SK-N-SH (cell line): Measurements from ENCODE around the gene UBR7. TPM values are rescaled to one million over a fixed set of nuclear protein-coding genes. Genes with fewer than 3 reads are reported as not detected.

Source experiments
- CTCF ChIA-PET: fragments of 300-600, 350-600 bp; formaldehyde crosslinking; extraction: SDS; loops from one replicate; lab custom pipeline; 2021; lab: Yijun Ruan, JAX
- POLR2A ChIA-PET: fragments of 350-600 bp; sonication (Branson Sonifier 250); formaldehyde crosslinking; extraction: SDS; loops from one replicate; lab custom pipeline; 2020; ENCODE audit warnings: antibody characterized with exemption, inconsistent platforms; lab: Yijun Ruan, JAX
- DNase-seq: peaks from one replicate; pipeline ENCODE4 v3.0.0; 2012
- H2AFZ ChIP-seq: fragments of 200-600 bp; sonication (generic); 2 replicates; pipeline ENCODE4 v1.8.1; 2016; ENCODE audit warnings: antibody characterized with exemption, mild to moderate bottlenecking, low read depth
- H3F3A ChIP-seq: fragments of 200-600 bp; sonication (generic); replicated peaks from 2 replicates; pipeline ENCODE3; 2016; ENCODE audit warnings: antibody characterized with exemption, mild to moderate bottlenecking; ENCODE audit not compliant: insufficient read depth
- H3K27ac ChIP-seq, 2 experiments: fragments of 200-500 bp in 1 of 2; fragments of 200-600 bp in 1 of 2; sonication (Bioruptor generic) in 1 of 2; sonication (generic), shearing (Covaris generic) in 1 of 2; 2 replicates each; pipeline versions ENCODE4 v1.5.1 to v1.6.1; 2014 to 2016; ENCODE audit warnings: low read depth in 2 of 2, inconsistent platforms in 1 of 2, low read length in 1 of 2, mild to moderate bottlenecking in 1 of 2, mixed read lengths in 1 of 2
- H3K27me3 ChIP-seq: fragments of 200-600 bp; sonication (generic), shearing (Covaris generic); 2 replicates; pipeline ENCODE4 v1.6.1; 2016; ENCODE audit warnings: mixed run types; ENCODE audit not compliant: insufficient read depth
- H3K36me3 ChIP-seq, 2 experiments: fragments of 200-500 bp in 1 of 2; fragments of 200-600 bp in 1 of 2; sonication (Bioruptor generic) in 1 of 2; sonication (generic) in 1 of 2; replicated peaks in 1 of 2; 2 replicates each; pipeline versions ENCODE3 to v1.5.1; 2014 to 2016; ENCODE audit warnings: low read length in 1 of 2, mild to moderate bottlenecking in 1 of 2; ENCODE audit not compliant: insufficient read depth in 2 of 2, control insufficient read depth in 1 of 2
- H3K4me1 ChIP-seq, 2 experiments: fragments of 200-500 bp in 1 of 2; fragments of 200-600 bp in 1 of 2; sonication (Bioruptor generic) in 1 of 2; sonication (generic), shearing (Covaris generic) in 1 of 2; 2 replicates each; pipeline versions ENCODE4 v1.5.1 to v1.6.1; 2014 to 2016; ENCODE audit warnings: low read depth in 1 of 2, low read length in 1 of 2, mixed run types in 1 of 2; ENCODE audit not compliant: insufficient read depth in 2 of 2, control insufficient read depth in 1 of 2
- H3K4me2 ChIP-seq: fragments of 200-600 bp; sonication (generic), shearing (Covaris generic); 2 replicates; pipeline ENCODE4 v1.6.1; 2017; ENCODE audit warnings: mixed run types
- H3K4me3 ChIP-seq, 2 experiments: fragments of 200-500 bp in 1 of 2; fragments of 200-600 bp in 1 of 2; sonication (Bioruptor generic) in 1 of 2; sonication (generic), shearing (Covaris generic) in 1 of 2; 2 replicates each; pipeline versions ENCODE4 v1.5.1 to v1.8.1; 2014 to 2016; ENCODE audit warnings: low read depth in 2 of 2, inconsistent platforms in 1 of 2, low read length in 1 of 2, mild to moderate bottlenecking in 1 of 2, mixed read lengths in 1 of 2, moderate library complexity in 1 of 2
- H3K79me2 ChIP-seq: fragments of 200-600 bp; sonication (generic); 2 replicates; pipeline ENCODE4 v1.8.1; 2017; ENCODE audit warnings: mild to moderate bottlenecking; ENCODE audit not compliant: insufficient read depth
- H3K9ac ChIP-seq: fragments of 200-600 bp; sonication (generic); 2 replicates; pipeline ENCODE4 v1.6.1; 2017; ENCODE audit warnings: mixed run types
- H3K9me2 ChIP-seq: fragments of 200-600 bp; sonication (generic); 2 replicates; pipeline ENCODE4 v1.6.1; 2017; ENCODE audit warnings: mixed run types
- H3K9me3 ChIP-seq: fragments of 200-600 bp; sonication (generic); 2 replicates; pipeline ENCODE4 v1.6.1; 2017; ENCODE audit warnings: mixed run types, mild to moderate bottlenecking, moderate library complexity
- H4K20me1 ChIP-seq: fragments of 200-600 bp; sonication (generic); 2 replicates; pipeline ENCODE4 v1.6.1; 2017; ENCODE audit warnings: mild to moderate bottlenecking, mixed run types; ENCODE audit not compliant: insufficient read depth
- CHD2 ChIP-seq: fragments of 150-350 bp; IDR thresholded peaks from 2 replicates; pipeline ENCODE4 v1.6.1; 2018; ENCODE audit warnings: low read length; ENCODE audit not compliant: partially characterized antibody
- CTCF ChIP-seq: fragments of 200-600 bp; sonication (generic); IDR thresholded peaks from 2 replicates; pipeline ENCODE4 v1.6.1; 2017; ENCODE audit warnings: antibody characterized with exemption, mild to moderate bottlenecking, moderate library complexity
- ELF1 ChIP-seq: IDR thresholded peaks from 2 replicates; pipeline ENCODE4 v1.4.0; 2012
- EP300 ChIP-seq, 2 experiments: IDR thresholded peaks; 2 replicates each; pipeline versions ENCODE4 v1.4.0 to v1.6.1; 2012; ENCODE audit warnings: borderline replicate concordance in 1 of 2, low read depth in 1 of 2, low read length in 1 of 2
- FOSL2 ChIP-seq: IDR thresholded peaks from 2 replicates; pipeline ENCODE4 v1.4.0; 2012; ENCODE audit warnings: low read depth, mild to moderate bottlenecking, moderate library complexity, borderline replicate concordance
- FOXJ3 ChIP-seq: sonication (generic); formaldehyde crosslinking; IDR thresholded peaks from 2 replicates; pipeline ENCODE4 v1.5.1; 2020; ENCODE audit warnings: mild to moderate bottlenecking, missing genetic modification reagents
- FOXM1 ChIP-seq: IDR thresholded peaks from 2 replicates; pipeline ENCODE4 v1.4.0; 2012; ENCODE audit warnings: low read depth, mild to moderate bottlenecking
- GABPA ChIP-seq: IDR thresholded peaks from 2 replicates; pipeline ENCODE4 v1.4.0; 2012; ENCODE audit warnings: low read depth, mild to moderate bottlenecking
- GATA2 ChIP-seq: sonication (generic); formaldehyde crosslinking; IDR thresholded peaks from 2 replicates; pipeline ENCODE4 v1.5.0; 2020; ENCODE audit warnings: mild to moderate bottlenecking, missing genetic modification reagents
- IRF3 ChIP-seq: fragments of 150-350 bp; IDR thresholded peaks from 2 replicates; pipeline ENCODE4 v1.6.1; 2016; ENCODE audit warnings: mild to moderate bottlenecking, low read depth, low read length
- JUND ChIP-seq: IDR thresholded peaks from 2 replicates; pipeline ENCODE4 v1.4.0; 2012
- MAX ChIP-seq: IDR thresholded peaks from 2 replicates; pipeline ENCODE4 v1.4.0; 2012; ENCODE audit warnings: low read depth
- MEF2A ChIP-seq: IDR thresholded peaks from 2 replicates; pipeline ENCODE4 v1.4.0; 2012; ENCODE audit warnings: low read depth, borderline replicate concordance
- MXI1 ChIP-seq: IDR thresholded peaks from 2 replicates; pipeline ENCODE4 v1.6.1; 2012; ENCODE audit warnings: mild to moderate bottlenecking, low read depth, low read length, improper control_type of control experiment
- POLR2AphosphoS5 ChIP-seq: IDR thresholded peaks from 2 replicates; pipeline ENCODE4 v1.6.1; 2012; ENCODE audit warnings: low read depth, low read length
- RAD21 ChIP-seq: IDR thresholded peaks from 2 replicates; pipeline ENCODE4 v1.6.1; 2012; ENCODE audit warnings: mild to moderate bottlenecking, low read length
- RCOR1 ChIP-seq: fragments of 150-350 bp; IDR thresholded peaks from 2 replicates; pipeline ENCODE4 v1.6.1; 2017; ENCODE audit warnings: antibody characterized with exemption, low read length
- RXRA ChIP-seq: IDR thresholded peaks from 2 replicates; pipeline ENCODE4 v1.4.0; 2012; ENCODE audit warnings: low read depth, mild to moderate bottlenecking, borderline replicate concordance
- SIN3A ChIP-seq: IDR thresholded peaks from 2 replicates; pipeline ENCODE4 v1.6.1; 2012; ENCODE audit warnings: low read depth, mild to moderate bottlenecking, low read length, moderate library complexity, borderline replicate concordance
- TAF1 ChIP-seq: IDR thresholded peaks from 2 replicates; pipeline ENCODE4 v1.6.1; 2012; ENCODE audit warnings: low read depth, mild to moderate bottlenecking, low read length, moderate library complexity, borderline replicate concordance
- TCF12 ChIP-seq: IDR thresholded peaks from 2 replicates; pipeline ENCODE4 v1.4.0; 2012
- TEAD4 ChIP-seq: IDR thresholded peaks from 2 replicates; pipeline ENCODE4 v1.4.0; 2012; ENCODE audit warnings: mild to moderate bottlenecking, borderline replicate concordance; ENCODE audit not compliant: insufficient read depth
- USF1 ChIP-seq: IDR thresholded peaks from 2 replicates; pipeline ENCODE4 v1.4.0; 2012; ENCODE audit warnings: low read depth, borderline replicate concordance
- USF2 ChIP-seq: fragments of 150-350 bp; IDR thresholded peaks from 2 replicates; pipeline ENCODE4 v1.6.1; 2017; ENCODE audit warnings: antibody characterized with exemption, low read length, low read depth, borderline replicate concordance
- YY1 ChIP-seq: IDR thresholded peaks from 2 replicates; pipeline ENCODE4 v1.4.0; 2012; ENCODE audit warnings: low read depth, mild to moderate bottlenecking
- ZBTB33 ChIP-seq: IDR thresholded peaks from 2 replicates; pipeline ENCODE4 v1.4.0; 2012; ENCODE audit warnings: low read depth, borderline replicate concordance
- WGBS: methylation state at CpG from one replicate; pipeline ENCODE4 v1.1.6; 2017; ENCODE audit warnings: low lambda C conversion rate; 5-methylcytosine and 5-hydroxymethylcytosine counted together
- polyA plus RNA-seq, 3 experiments: library from polyadenylated mRNA; depleted of rRNA; stranded (reverse); fragments of >200 nt; gene quantifications; 2 replicates each; pipeline ENCODE4 v1.2.3, GENCODE V29; 2012

The UBR7 gene
- polyA plus RNA-seq (2012; rRNA removed) = 28.2 and 29.7 TPM in 2 replicates
- 31.7 and 34.3 TPM in 2 replicates for polyA plus RNA-seq (2012; cell fraction: cytosol; rRNA removed)
- polyA plus RNA-seq (2012; cell fraction: nucleus; rRNA removed) = 13.7 and 18.4 TPM in 2 replicates

GRCh38 chr14:93206793-93207467 is at the start of gene UBR7, which contains the start of gene GON7:
Gene UBR7, plus strand, starts transcription at chr14:93207256. Its CDS starts 36 bp downstream, at chr14:93207292.
Gene GON7, minus strand, starts transcription at chr14:93207065. Its CDS starts 28 bp downstream, at chr14:93207037.
- H3K9ac ChIP-seq = peak within 1 kb of the TSS; percentile 77
- no peaks in the 10 kb centered on the region for H3K27me3 ChIP-seq
- no peaks in the 10 kb centered on the region for H3K9me2 ChIP-seq
- ChIA-PET CTCF (interaction anchor here (0.7 to 4.1 kb wide), 31 partner anchors 10 to 733 kb away, joined by 3 to 25 read pairs (median 4); partner anchors contain the start of genes ITPK1, LYSET and MOAP1), POLR2A (interaction anchor here (0.6 to 3.6 kb wide), 4 partner anchors 13 to 458 kb away, joined by 3 to 19 read pairs (median 3); partner anchors contain the start of genes LGMN, LYSET and MOAP1)
- H3K9me3 ChIP-seq = no peaks in the 10 kb centered on the region
- peak within 1 kb of the TSS; percentile 82 to 83 for H3K27ac ChIP-seq
- H3K4me2 ChIP-seq = peak within 1 kb of the TSS; percentile 84
- peak; percentile 96 for DNase-seq
- 1% methylated on average over 33 of the region's 65 CpGs for WGBS
- H2AFZ ChIP-seq = peak within 1 kb of the TSS; percentile 94
- H3K4me1 ChIP-seq = peaks cover 6% of the 10 kb centered on the region in 2 experiments; a peak in 3 of 4 replicates
- H3K79me2 ChIP-seq = peaks cover 74% of the 10 kb centered on the region
- H3K4me3 ChIP-seq = peak within 1 kb of the TSS; percentile 75 to 97
- no peaks in the 10 kb centered on the region for H4K20me1 ChIP-seq
- peaks cover 30% of the 10 kb centered on the region for H3F3A ChIP-seq
- peaks cover 10 to 23% of the 10 kb centered on the region in 2 experiments for H3K36me3 ChIP-seq
- TF ChIP-seq CHD2 (peak; percentile 87), YY1 (no peak), JUND (no peak), ELF1 (peak; percentile 78), USF1 (no peak), TCF12 (0 out of 2 replicates have a peak, but pooled peaks have one; percentile 8), POLR2AphosphoS5 (peak; percentile 88), ZBTB33 (no peak), USF2 (no peak), IRF3 (no peak), TEAD4 (no peak), SIN3A (peak; percentile 91), MXI1 (peak; percentile 89), TAF1 (peak; percentile 73), CTCF (no peak), MAX (peak; percentile 90), FOSL2 (no peak), GABPA (peak; percentile 95), RAD21 (no peak), EP300 (IDR thresholded peaks at IDR 0.05; ENCODE audit: borderline replicate concordance in 1 of 2, low read depth in 1 of 2, low read length in 1 of 2) (no peak), RXRA (no peak), FOXM1 (no peak), FOXJ3 (no peak), GATA2 (CRISPR knock-in tag) (no peak), MEF2A (no peak), RCOR1 (0 out of 2 replicates have a peak, but pooled peaks have one; percentile 11)
